PC-3 (cell line): ENCODE results near the gene MRPS27.

ENCODE experiments used
- EZH2 ChIP-seq: fragments of 300-600 bp; sonication (generic); IDR thresholded peaks from one replicate; pipeline ENCODE4 v1.6.1; 2017; ENCODE audit warnings: antibody characterized with exemption, mild to moderate bottlenecking, low read length; ENCODE audit not compliant: unreplicated experiment
- EZH2phosphoT487 ChIP-seq: fragments of 300-600 bp; sonication (generic); IDR thresholded peaks from 2 replicates; pipeline ENCODE4 v1.6.1; 2018; ENCODE audit warnings: mild to moderate bottlenecking, antibody characterized with exemption, low read length, borderline replicate concordance
- TF ChIP-seq, protein P1 (sequence below): fragments of 300-600 bp; sonication (generic); conservative IDR thresholded peaks from 2 replicates; pipeline ENCODE4 v1.5.1; 2017; ENCODE audit warnings: antibody characterized with exemption, low read depth, mild to moderate bottlenecking, low read length

- TF ChIP-seq, protein P1, sequence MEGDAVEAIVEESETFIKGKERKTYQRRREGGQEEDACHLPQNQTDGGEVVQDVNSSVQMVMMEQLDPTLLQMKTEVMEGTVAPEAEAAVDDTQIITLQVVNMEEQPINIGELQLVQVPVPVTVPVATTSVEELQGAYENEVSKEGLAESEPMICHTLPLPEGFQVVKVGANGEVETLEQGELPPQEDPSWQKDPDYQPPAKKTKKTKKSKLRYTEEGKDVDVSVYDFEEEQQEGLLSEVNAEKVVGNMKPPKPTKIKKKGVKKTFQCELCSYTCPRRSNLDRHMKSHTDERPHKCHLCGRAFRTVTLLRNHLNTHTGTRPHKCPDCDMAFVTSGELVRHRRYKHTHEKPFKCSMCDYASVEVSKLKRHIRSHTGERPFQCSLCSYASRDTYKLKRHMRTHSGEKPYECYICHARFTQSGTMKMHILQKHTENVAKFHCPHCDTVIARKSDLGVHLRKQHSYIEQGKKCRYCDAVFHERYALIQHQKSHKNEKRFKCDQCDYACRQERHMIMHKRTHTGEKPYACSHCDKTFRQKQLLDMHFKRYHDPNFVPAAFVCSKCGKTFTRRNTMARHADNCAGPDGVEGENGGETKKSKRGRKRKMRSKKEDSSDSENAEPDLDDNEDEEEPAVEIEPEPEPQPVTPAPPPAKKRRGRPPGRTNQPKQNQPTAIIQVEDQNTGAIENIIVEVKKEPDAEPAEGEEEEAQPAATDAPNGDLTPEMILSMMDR: no peak
- TF ChIP-seq EZH2 (no peak), EZH2phosphoT487 (no peak)
Measured at GRCh38 chr5:72189146-72189545, 130.9 kb downstream of the MRPS27 start.
